GM12892 (cell line): ENCODE results near the gene DHX16.

Experiments used
- POLR2A ChIP-seq: IDR thresholded peaks from 2 replicates; pipeline ENCODE4 v1.6.1; 2011; ENCODE audit warnings: low read depth, low read length, control low read depth
- POLR2AphosphoS5 ChIP-seq: IDR thresholded peaks from 2 replicates; pipeline ENCODE4 v1.6.1; 2011; ENCODE audit warnings: low read depth, low read length, control low read depth
- TAF1 ChIP-seq: IDR thresholded peaks from 2 replicates; pipeline ENCODE4 v1.6.1; 2011; ENCODE audit warnings: low read depth, mild to moderate bottlenecking, control low read depth, low read length, borderline replicate concordance

DNA sequence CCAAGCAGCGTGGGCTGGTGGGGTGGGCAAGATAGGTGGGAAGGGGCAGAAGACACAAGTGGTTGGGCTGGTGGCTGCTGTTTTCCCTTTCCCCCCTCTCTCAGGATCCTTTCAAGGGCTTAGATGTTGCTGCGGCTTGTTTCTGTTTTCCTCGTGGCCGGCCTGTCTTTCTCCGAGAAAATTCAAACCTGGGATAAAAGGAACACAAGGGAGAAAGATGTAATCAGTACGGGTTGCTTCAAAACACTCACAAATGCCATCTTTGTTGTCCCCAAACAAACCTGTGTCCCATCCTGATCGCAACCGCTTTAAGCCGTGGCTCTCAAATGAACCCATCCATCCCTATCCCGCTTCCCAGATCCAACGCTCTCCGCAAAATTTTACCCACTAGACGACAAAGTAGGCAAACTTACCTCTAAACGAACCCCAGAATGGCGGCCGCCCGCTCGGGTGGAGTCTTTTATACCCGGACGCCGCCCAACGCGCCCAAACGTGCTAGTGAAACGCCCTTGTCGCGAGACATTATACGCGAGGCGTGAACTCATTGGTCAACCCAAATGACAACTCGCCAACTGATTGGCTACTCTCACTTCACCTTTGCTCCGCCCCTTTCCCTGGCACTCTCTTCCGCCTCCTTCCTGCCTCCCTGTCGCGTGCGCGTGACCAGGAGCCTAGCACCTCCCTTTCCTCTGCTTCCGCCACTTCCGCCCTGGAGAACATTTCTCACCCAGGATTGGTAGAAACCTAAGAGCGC is 55.8 kb downstream of the DHX16 start, which contains the start of gene PPP1R10:
- peak; percentile 100 for TF ChIP-seq POLR2AphosphoS5
- TF ChIP-seq POLR2A: peak; percentile 99
- peak; percentile 99 for TF ChIP-seq TAF1
